RWPE2 (cell line): Measurements from ENCODE around the gene GPR63.

Experiments used
- ATAC-seq: fragments of 200-7000 bp; cut with Tn5 transposase; 3 replicates; pipeline ENCODE4 v1.9.1; 2021; ENCODE audit warnings: low read depth
- DNase-seq: peaks from one replicate; pipeline ENCODE4 v3.0.0-alpha.2; 2020; ENCODE audit warnings: low spot score
- H3K27ac ChIP-seq: fragments of 450-650 bp; 2 replicates; pipeline ENCODE4 v1.5.1; 2017; ENCODE audit warnings: mild to moderate bottlenecking; ENCODE audit not compliant: poor library complexity, severe bottlenecking
- H3K27me3 ChIP-seq: fragments of 250-450 bp; sonication (Bioruptor Pico); 2 replicates; pipeline ENCODE4 v1.5.1; 2021; ENCODE audit warnings: mild to moderate bottlenecking, moderate library complexity; ENCODE audit not compliant: insufficient read depth, poor library complexity, severe bottlenecking
- H3K36me3 ChIP-seq: fragments of 250-450 bp; sonication (Bioruptor Pico); 2 replicates; pipeline ENCODE4 v1.5.1; 2020; ENCODE audit warnings: low read depth, mild to moderate bottlenecking, moderate library complexity
- H3K4me1 ChIP-seq: fragments of 250-450 bp; sonication (Bioruptor Pico); 2 replicates; pipeline ENCODE4 v1.5.1; 2021; ENCODE audit warnings: mild to moderate bottlenecking, moderate library complexity; ENCODE audit not compliant: insufficient read depth, poor library complexity, severe bottlenecking
- H3K4me3 ChIP-seq: fragments of 250-450 bp; sonication (Bioruptor Pico); 2 replicates; pipeline ENCODE4 v1.5.1; 2021; ENCODE audit warnings: mild to moderate bottlenecking, moderate library complexity; ENCODE audit not compliant: severe bottlenecking
- H3K9me3 ChIP-seq: fragments of 250-450 bp; sonication (Bioruptor Pico); 2 replicates; pipeline ENCODE4 v1.5.1; 2021; ENCODE audit warnings: mild to moderate bottlenecking, moderate library complexity; ENCODE audit not compliant: severe bottlenecking
- TF ChIP-seq, protein P1 (sequence below): fragments of 450-650 bp; IDR thresholded peaks from one replicate; pipeline ENCODE4 v1.5.1; 2017; ENCODE audit warnings: mild to moderate bottlenecking, moderate library complexity; ENCODE audit not compliant: poor library complexity, severe bottlenecking

Gene GPR63

DNA sequence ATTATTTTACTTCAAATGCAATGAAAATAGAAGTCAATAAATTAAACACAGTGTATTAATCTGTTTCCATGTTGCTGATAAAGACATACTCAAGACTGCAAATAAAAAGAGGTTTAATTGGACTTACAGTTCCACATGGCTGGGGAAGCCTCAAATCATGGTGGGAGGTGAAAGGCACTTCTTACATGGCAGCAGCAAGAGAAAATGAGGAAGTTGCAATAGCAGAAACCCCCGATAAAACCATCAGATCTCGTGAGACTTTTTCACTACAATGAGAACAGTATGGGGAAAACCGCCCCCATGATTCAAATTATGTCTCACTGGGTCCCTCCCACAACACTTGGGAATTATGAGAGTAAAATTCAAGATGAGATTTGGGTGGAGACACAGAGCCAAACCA lies 82.2 kb downstream of the GPR63 start:
- no peak for DNase-seq
- no peaks in the 10 kb centered on the region for H3K4me1 ChIP-seq
- no peak for ATAC-seq
- H3K27ac ChIP-seq: no peak overlapping the region
- no peaks in the 10 kb centered on the region for H3K9me3 ChIP-seq
- no peak overlapping the region for H3K4me3 ChIP-seq
- no peaks in the 10 kb centered on the region for H3K27me3 ChIP-seq
- no peaks in the 10 kb centered on the region for H3K36me3 ChIP-seq
- TF ChIP-seq, protein P1, sequence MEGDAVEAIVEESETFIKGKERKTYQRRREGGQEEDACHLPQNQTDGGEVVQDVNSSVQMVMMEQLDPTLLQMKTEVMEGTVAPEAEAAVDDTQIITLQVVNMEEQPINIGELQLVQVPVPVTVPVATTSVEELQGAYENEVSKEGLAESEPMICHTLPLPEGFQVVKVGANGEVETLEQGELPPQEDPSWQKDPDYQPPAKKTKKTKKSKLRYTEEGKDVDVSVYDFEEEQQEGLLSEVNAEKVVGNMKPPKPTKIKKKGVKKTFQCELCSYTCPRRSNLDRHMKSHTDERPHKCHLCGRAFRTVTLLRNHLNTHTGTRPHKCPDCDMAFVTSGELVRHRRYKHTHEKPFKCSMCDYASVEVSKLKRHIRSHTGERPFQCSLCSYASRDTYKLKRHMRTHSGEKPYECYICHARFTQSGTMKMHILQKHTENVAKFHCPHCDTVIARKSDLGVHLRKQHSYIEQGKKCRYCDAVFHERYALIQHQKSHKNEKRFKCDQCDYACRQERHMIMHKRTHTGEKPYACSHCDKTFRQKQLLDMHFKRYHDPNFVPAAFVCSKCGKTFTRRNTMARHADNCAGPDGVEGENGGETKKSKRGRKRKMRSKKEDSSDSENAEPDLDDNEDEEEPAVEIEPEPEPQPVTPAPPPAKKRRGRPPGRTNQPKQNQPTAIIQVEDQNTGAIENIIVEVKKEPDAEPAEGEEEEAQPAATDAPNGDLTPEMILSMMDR: no peak

DNA sequence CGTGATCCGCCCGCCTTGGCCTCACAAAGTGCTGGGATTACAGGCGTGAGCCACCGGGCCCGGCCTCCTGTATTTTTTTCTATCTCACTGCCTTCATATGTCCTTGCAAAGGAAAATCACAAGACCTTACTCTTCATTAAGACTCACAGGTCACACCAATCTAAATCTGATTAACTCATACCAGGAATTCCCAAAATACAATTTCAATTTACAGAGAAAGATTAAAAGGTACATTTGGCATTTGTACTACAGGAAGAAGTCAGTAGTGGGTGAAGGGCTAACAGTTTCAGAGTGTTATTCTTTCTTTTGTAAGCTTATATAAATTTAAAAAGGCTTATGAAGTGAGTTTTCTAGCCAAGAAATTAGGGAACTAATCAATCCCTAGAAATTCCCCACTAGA lies 87.4 kb downstream of the GPR63 start:
- no peak for ATAC-seq
- Histone ChIP-seq H3K4me1 (no peaks in the 10 kb centered on the region), H3K27ac (no peak overlapping the region), H3K9me3 (no peaks in the 10 kb centered on the region), H3K36me3 (no peaks in the 10 kb centered on the region), H3K27me3 (no peaks in the 10 kb centered on the region), H3K4me3 (no peak overlapping the region)
- TF ChIP-seq, protein P1: no peak
- DNase-seq: no peak
